ENCODE measurements around the gene NRCAM. TPM values are rescaled to one million over a fixed set of nuclear protein-coding genes. Genes with fewer than 3 reads are reported as not detected.

Gene NRCAM
- total RNA-seq, 1 donor from 2014 or later = 9.3 TPM

DNA sequence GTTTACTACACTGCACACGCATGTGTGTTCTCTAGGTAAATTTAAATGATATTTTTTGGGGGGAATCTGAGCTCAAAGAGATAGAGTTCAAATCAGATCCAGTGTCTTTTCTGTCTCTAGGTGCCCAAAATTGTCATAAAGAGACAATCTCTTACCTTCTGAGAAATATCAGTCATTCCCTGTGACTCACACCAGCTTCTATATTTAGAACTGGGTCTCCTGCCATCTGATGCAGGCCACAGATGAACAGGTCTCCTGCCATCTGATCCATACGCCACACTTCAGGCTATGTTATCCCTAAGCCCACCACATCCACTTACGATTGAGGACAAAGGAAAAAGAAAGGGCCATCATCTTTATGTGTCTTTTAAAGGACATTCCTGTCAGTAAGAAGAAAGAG, 189.7 kb downstream of the NRCAM start:
- Mint-ChIP-seq H3K36me3 (ENCODE audit: low read depth, unreplicated experiment) (no peaks in the 10 kb centered on the region), H3K4me1 (ENCODE audit: low read depth, unreplicated experiment) (peaks cover 11% of the 10 kb centered on the region), H3K27me3 (ENCODE audit: low read depth, unreplicated experiment) (peaks cover 2% of the 10 kb centered on the region), H3K9me3 (ENCODE audit: unreplicated experiment) (no peaks in the 10 kb centered on the region), H3K27ac (ENCODE audit: unreplicated experiment) (no peak overlapping the region), H3K4me3 (ENCODE audit: unreplicated experiment) (no peak overlapping the region)
- Histone ChIP-seq H3K27ac (ENCODE audit: low read depth, low read length) (no peak overlapping the region), H3K79me2 (ENCODE audit: insufficient read depth, low read length) (no peaks in the 10 kb centered on the region), H3K9ac (ENCODE audit: low read length) (no peak overlapping the region), H2AFZ (ENCODE audit: low read depth, low read length) (no peak overlapping the region), H4K20me1 (ENCODE audit: insufficient read depth, low read length) (no peaks in the 10 kb centered on the region), H3K27me3 (ENCODE audit: insufficient read depth, low read length) (no peaks in the 10 kb centered on the region), H3K4me3 (ENCODE audit: insufficient read depth, low read depth, low read length) (no peak overlapping the region), H3K4me2 (ENCODE audit: low read length) (no peak overlapping the region), H3K4me1 (ENCODE audit: insufficient read depth, low read length) (peaks cover 36% of the 10 kb centered on the region), H3K9me3 (ENCODE audit: insufficient read depth, low read depth, low read length) (no peaks in the 10 kb centered on the region), H3K36me3 (ENCODE audit: insufficient read depth, low read length) (no peaks in the 10 kb centered on the region)
- FAIRE-seq (no peak), DNase-seq (ENCODE audit: low read depth) (peak; percentile 29)
- no peak for TF ChIP-seq EZH2 (IDR thresholded peaks at IDR 0.05; ENCODE audit: insufficient read depth, low read length)

DNA sequence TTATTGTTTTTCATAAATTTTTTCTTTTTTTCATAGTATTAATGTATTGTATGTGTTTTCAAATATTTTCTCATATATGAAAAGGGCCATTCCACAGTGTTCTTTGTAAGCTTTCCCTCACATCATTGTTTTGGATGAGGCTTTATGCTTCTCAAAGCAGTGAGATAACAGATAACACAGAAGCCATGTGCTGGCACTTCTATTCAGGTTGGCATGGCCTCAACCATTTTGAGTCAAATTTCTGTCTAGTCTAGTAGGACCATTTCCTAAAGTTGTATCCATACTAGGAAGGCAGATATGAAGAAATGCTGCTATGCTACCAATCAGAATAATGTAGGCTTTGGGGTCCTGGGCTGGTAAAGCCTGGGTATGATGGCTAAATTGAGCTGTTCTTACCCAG, 190.2 kb downstream of the NRCAM start:
- no peak overlapping the region for H3K4me3 Mint-ChIP-seq (ENCODE audit: unreplicated experiment)

DNA sequence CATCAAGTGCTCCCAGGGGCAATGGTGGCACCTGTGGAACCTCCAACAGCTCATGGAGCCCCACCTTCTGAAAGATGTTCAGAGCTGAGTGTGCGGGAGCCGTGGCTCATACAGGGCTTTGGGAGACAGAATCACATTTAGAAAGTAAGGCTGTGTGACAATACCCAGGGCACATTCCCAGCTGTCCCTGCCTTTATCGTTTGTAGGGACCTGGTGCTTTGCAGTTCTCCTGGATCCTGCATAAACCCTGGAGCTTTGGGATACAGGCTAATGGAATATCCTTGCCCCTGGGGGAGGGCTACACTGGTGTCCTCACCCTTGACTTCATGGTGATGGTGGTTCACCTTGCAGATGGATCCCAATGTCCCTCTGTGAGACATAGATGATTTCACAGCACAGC, 191.2 kb downstream of the NRCAM start:
- peaks cover 24% of the 10 kb centered on the region for H3K4me1 ChIP-seq (ENCODE audit: insufficient read depth, low read length)
- no peak overlapping the region for H3K27ac Mint-ChIP-seq (ENCODE audit: unreplicated experiment)
- no peaks in the 10 kb centered on the region for H3K36me3 ChIP-seq (ENCODE audit: insufficient read depth, low read length)
- DNase-seq (ENCODE audit: low read depth) (no peak), FAIRE-seq (no peak)
- H3K27me3 Mint-ChIP-seq (ENCODE audit: low read depth, unreplicated experiment) = peaks cover 2% of the 10 kb centered on the region
- no peak overlapping the region for H3K4me2 ChIP-seq (ENCODE audit: low read length)
- no peaks in the 10 kb centered on the region for H3K9me3 Mint-ChIP-seq (ENCODE audit: unreplicated experiment)
- peaks cover 11% of the 10 kb centered on the region for H3K4me1 Mint-ChIP-seq (ENCODE audit: low read depth, unreplicated experiment)
- H3K27ac ChIP-seq (ENCODE audit: low read depth, low read length) = no peak overlapping the region
- H3K36me3 Mint-ChIP-seq (ENCODE audit: low read depth, unreplicated experiment) = no peaks in the 10 kb centered on the region
- no peaks in the 10 kb centered on the region for H3K79me2 ChIP-seq (ENCODE audit: insufficient read depth, low read length)
- H2AFZ ChIP-seq (ENCODE audit: low read depth, low read length) = no peak overlapping the region
- H3K9me3 ChIP-seq (ENCODE audit: insufficient read depth, low read depth, low read length) = no peaks in the 10 kb centered on the region
- no peak for TF ChIP-seq EZH2 (IDR thresholded peaks at IDR 0.05; ENCODE audit: insufficient read depth, low read length)
- TF ChIP-seq, protein P1, sequence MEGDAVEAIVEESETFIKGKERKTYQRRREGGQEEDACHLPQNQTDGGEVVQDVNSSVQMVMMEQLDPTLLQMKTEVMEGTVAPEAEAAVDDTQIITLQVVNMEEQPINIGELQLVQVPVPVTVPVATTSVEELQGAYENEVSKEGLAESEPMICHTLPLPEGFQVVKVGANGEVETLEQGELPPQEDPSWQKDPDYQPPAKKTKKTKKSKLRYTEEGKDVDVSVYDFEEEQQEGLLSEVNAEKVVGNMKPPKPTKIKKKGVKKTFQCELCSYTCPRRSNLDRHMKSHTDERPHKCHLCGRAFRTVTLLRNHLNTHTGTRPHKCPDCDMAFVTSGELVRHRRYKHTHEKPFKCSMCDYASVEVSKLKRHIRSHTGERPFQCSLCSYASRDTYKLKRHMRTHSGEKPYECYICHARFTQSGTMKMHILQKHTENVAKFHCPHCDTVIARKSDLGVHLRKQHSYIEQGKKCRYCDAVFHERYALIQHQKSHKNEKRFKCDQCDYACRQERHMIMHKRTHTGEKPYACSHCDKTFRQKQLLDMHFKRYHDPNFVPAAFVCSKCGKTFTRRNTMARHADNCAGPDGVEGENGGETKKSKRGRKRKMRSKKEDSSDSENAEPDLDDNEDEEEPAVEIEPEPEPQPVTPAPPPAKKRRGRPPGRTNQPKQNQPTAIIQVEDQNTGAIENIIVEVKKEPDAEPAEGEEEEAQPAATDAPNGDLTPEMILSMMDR (IDR thresholded peaks at IDR 0.05; ENCODE audit: insufficient read depth, low read depth, low read length) = no peak
- no peak overlapping the region for H3K9ac ChIP-seq (ENCODE audit: low read length)
- H3K4me3 Mint-ChIP-seq (ENCODE audit: unreplicated experiment) = no peak overlapping the region
- no peaks in the 10 kb centered on the region for H3K27me3 ChIP-seq (ENCODE audit: insufficient read depth, low read length)
- H3K4me3 ChIP-seq (ENCODE audit: insufficient read depth, low read depth, low read length) = no peak overlapping the region
- no peaks in the 10 kb centered on the region for H4K20me1 ChIP-seq (ENCODE audit: insufficient read depth, low read length)

More for the DNA sequence above, 190.2 kb downstream of the NRCAM start:
- H3K9me3 Mint-ChIP-seq (ENCODE audit: unreplicated experiment) = no peaks in the 10 kb centered on the region
- no peak overlapping the region for H3K27ac Mint-ChIP-seq (ENCODE audit: unreplicated experiment)
- no peaks in the 10 kb centered on the region for H4K20me1 ChIP-seq (ENCODE audit: insufficient read depth, low read length)
- H3K27me3 Mint-ChIP-seq (ENCODE audit: low read depth, unreplicated experiment) = peaks cover 2% of the 10 kb centered on the region
- no peaks in the 10 kb centered on the region for H3K27me3 ChIP-seq (ENCODE audit: insufficient read depth, low read length)
- H3K9me3 ChIP-seq (ENCODE audit: insufficient read depth, low read depth, low read length) = no peaks in the 10 kb centered on the region
- no peak overlapping the region for H2AFZ ChIP-seq (ENCODE audit: low read depth, low read length)
- H3K36me3 Mint-ChIP-seq (ENCODE audit: low read depth, unreplicated experiment) = no peaks in the 10 kb centered on the region
- no peak overlapping the region for H3K4me2 ChIP-seq (ENCODE audit: low read length)
- no peak for FAIRE-seq
- H3K4me3 ChIP-seq (ENCODE audit: insufficient read depth, low read depth, low read length) = no peak overlapping the region
- H3K4me1 Mint-ChIP-seq (ENCODE audit: low read depth, unreplicated experiment) = peaks cover 11% of the 10 kb centered on the region
- H3K79me2 ChIP-seq (ENCODE audit: insufficient read depth, low read length) = no peaks in the 10 kb centered on the region
- no peak for DNase-seq (ENCODE audit: low read depth)
- H3K4me1 ChIP-seq (ENCODE audit: insufficient read depth, low read length) = peaks cover 33% of the 10 kb centered on the region
- H3K36me3 ChIP-seq (ENCODE audit: insufficient read depth, low read length) = no peaks in the 10 kb centered on the region
- no peak overlapping the region for H3K9ac ChIP-seq (ENCODE audit: low read length)
- TF ChIP-seq EZH2 (IDR thresholded peaks at IDR 0.05; ENCODE audit: insufficient read depth, low read length) = no peak
- TF ChIP-seq, protein P1 (IDR thresholded peaks at IDR 0.05; ENCODE audit: insufficient read depth, low read depth, low read length) = no peak
- no peak overlapping the region for H3K27ac ChIP-seq (ENCODE audit: low read depth, low read length)
